Activated naive CD4-positive, alpha-beta T cell treated with anti-CD3 and anti-CD28 coated beads, Interleukin-2, amount 10 ng/mL, durations not matched to agents 7 days and 5 days (primary cell): ENCODE results near the gene IFITM10.

Experiments
- CTCF ChIA-PET: fragments of 350-600 bp; sonication (Branson Sonifier 250); formaldehyde crosslinking; loops from one replicate; lab custom pipeline; 2021; ENCODE audit warnings: antibody characterized with exemption; lab: Charles Lee
- DNase-seq: peaks from one replicate; pipeline ENCODE4 v3.0.0-alpha.2; 2020
- H3K27ac Mint-ChIP-seq: one replicate; pipeline ENCODE4 v1.8.0; 2021; ENCODE audit warnings: mild to moderate bottlenecking, moderate library complexity, mixed read lengths
- H3K27me3 Mint-ChIP-seq: one replicate; pipeline ENCODE4 v1.8.0; 2021; ENCODE audit warnings: mild to moderate bottlenecking, mixed read lengths
- H3K36me3 Mint-ChIP-seq: one replicate; pipeline ENCODE4 v1.8.0; 2021; ENCODE audit warnings: mixed read lengths
- H3K4me1 Mint-ChIP-seq: one replicate; pipeline ENCODE4 v1.8.0; 2021; ENCODE audit warnings: mixed read lengths
- H3K4me3 Mint-ChIP-seq: one replicate; pipeline ENCODE4 v1.8.0; 2021; ENCODE audit warnings: mild to moderate bottlenecking, moderate library complexity, mixed read lengths
- H3K9me3 Mint-ChIP-seq: one replicate; pipeline ENCODE4 v1.8.0; 2021; ENCODE audit warnings: mixed read lengths

Gene IFITM10

GRCh38 chr11:1754376-1755150 is 4.2 kb upstream of the IFITM10 start:
- Mint-ChIP-seq H3K4me3 (peak overlapping the region; percentile 34), H3K27ac (no peak overlapping the region), H3K9me3 (no peaks in the 10 kb centered on the region), H3K36me3 (peaks cover 44% of the 10 kb centered on the region), H3K27me3 (peaks cover 21% of the 10 kb centered on the region), H3K4me1 (peaks cover 66% of the 10 kb centered on the region)
- no peak for DNase-seq
- CTCF ChIA-PET: no interaction called here

DNA sequence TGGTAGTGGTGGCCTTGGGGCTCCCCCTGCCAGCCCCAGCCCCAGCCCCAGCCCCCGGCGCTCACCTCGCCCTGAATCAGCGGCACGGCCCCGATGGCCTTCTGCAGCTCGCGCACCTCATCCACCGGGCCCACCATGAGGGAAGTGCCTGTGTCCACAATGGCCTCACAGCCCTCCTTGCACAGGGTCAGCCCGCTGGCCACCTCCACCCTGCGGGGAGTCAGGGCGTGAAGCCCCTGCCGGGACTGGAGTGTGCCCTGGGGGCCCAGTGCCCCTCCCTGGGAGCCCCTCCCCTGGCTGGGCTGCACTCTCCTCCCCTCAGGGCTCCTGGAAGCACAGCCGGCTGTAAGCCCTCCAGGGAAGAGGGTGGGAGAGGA is 3.5 kb upstream of the IFITM10 start:
- Mint-ChIP-seq H3K4me3 (no peak overlapping the region), H3K27ac (no peak overlapping the region), H3K4me1 (peaks cover 61% of the 10 kb centered on the region), H3K36me3 (peaks cover 41% of the 10 kb centered on the region), H3K27me3 (peaks cover 27% of the 10 kb centered on the region), H3K9me3 (no peaks in the 10 kb centered on the region)
- no peak for DNase-seq
- CTCF ChIA-PET: no interaction called here

DNA sequence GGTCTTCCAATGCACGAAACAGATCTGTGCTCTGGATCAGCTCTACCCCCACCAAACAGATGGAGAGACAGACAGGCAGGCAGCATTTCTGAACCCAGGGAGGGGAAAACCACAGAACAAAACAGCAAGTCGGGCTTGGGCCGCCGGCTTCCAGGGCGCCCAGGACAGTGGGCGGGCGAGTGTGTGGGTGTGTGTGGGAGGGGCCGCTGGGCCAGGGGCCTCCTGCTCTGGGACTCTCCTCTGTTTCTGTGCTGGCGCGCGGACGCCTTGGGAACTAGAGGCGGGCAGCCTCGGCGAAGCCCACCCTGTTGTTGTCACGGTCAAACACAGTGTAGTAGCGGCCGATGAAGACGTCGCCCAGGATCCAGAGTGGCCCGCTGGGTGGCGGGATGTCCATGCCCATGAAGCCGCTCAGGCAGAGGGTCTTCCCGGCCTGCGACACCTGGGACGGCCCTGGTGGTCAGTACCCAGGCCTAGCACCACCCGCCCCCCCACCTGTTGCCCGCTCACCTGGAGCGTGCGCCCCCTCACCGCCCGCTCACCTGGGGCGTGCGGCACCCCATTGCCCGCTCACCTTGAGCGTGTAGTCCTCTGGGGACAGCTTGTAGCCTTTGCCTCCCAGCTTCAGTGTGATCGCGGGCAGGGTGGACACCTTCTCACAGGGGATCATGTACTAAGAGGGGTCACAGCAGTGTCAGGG is 3.0 kb upstream of the IFITM10 start:
- no peak for DNase-seq
- Mint-ChIP-seq H3K4me1 (peaks cover 55% of the 10 kb centered on the region), H3K36me3 (peaks cover 41% of the 10 kb centered on the region), H3K9me3 (no peaks in the 10 kb centered on the region), H3K27ac (no peak overlapping the region), H3K27me3 (peaks cover 32% of the 10 kb centered on the region), H3K4me3 (no peak overlapping the region)
- CTCF ChIA-PET: no interaction called here

GRCh38 chr11:1752907-1753228 is 2.5 kb upstream of the IFITM10 start:
- Mint-ChIP-seq H3K4me1 (peaks cover 52% of the 10 kb centered on the region), H3K27me3 (peaks cover 37% of the 10 kb centered on the region), H3K27ac (no peak overlapping the region), H3K9me3 (no peaks in the 10 kb centered on the region), H3K4me3 (no peak overlapping the region), H3K36me3 (peaks cover 40% of the 10 kb centered on the region)
- CTCF ChIA-PET: no interaction called here
- DNase-seq: no peak

DNA sequence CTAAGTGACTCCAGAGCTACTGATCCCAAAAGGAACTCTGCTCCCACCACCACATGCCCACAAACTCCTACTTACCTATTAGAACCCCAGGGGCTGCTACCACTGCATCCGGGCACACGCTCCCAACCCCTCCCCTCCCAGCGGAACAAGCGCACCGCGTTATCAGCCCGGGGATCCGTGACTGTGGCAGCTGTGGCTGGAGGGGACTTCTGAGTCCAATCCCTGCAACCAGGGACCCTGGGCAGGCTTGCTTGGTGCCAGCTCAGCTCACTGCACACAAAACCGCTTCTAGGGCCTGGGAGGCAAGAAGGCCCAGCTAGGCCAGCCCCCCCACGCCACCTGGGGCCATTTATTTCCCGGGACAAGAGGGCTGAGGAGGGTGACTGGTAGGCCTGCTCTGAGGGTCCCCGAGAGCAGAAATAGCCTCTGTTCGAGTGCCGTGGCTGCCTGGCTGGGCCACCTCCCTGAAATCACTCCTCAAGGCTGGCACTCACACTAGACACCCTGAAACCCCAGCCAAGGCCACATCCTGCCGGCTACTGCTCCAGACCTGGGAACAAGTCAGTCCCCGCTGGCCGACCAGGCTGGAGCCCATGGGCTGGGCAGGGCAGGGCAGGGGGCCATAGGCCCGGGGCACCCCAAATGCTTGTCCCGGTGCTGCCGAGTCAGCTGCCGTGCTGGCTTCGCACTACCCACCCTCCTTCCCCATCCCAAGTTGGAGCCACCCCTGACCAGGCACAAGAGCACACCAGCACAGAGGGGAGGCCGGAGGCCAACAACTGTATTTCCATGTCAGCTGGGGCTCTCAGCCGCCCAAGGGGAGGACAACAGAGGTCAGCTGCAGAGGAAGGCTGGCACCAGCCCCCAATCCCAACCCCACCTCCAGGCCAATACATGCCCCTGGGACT is 1.9 kb upstream of the IFITM10 start:
- Mint-ChIP-seq H3K27me3 (peaks cover 44% of the 10 kb centered on the region), H3K4me1 (peaks cover 46% of the 10 kb centered on the region), H3K36me3 (peaks cover 36% of the 10 kb centered on the region), H3K27ac (no peak overlapping the region), H3K4me3 (no peak overlapping the region), H3K9me3 (no peaks in the 10 kb centered on the region)
- no peak for DNase-seq
- CTCF ChIA-PET: interaction anchor here (0.6 kb wide), 1 partner anchor 71 kb away, joined by 3 read pairs; no protein-coding TSS in a partner anchor

DNA sequence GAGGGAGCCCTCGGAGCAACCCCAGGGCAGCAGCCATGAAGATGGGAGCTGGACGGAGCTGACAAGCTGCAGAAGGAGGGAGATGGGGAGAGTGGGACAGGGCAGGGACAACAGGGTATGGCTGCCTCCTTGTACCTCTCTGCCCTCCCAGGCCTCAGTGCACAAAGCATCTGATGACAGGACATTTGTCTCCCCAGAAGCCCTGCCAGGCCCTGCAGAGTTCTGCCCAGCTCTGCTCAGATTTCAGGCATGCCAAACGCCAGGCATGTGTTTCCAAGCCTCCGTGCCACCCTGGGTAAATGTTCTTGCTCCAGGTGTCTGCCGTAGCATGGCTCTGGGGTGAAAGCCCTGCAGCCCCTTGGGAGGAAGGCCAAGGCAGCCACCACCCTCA is 1.1 kb upstream of the IFITM10 start:
- Mint-ChIP-seq H3K4me3 (no peak overlapping the region), H3K9me3 (no peaks in the 10 kb centered on the region), H3K27me3 (peaks cover 51% of the 10 kb centered on the region), H3K4me1 (peaks cover 39% of the 10 kb centered on the region), H3K36me3 (peaks cover 29% of the 10 kb centered on the region), H3K27ac (no peak overlapping the region)
- DNase-seq: no peak
- CTCF ChIA-PET: interaction anchor here (0.6 to 1.0 kb wide), 2 partner anchors 70 to 80 kb away, joined by 3 read pairs; no protein-coding TSS in a partner anchor

DNA sequence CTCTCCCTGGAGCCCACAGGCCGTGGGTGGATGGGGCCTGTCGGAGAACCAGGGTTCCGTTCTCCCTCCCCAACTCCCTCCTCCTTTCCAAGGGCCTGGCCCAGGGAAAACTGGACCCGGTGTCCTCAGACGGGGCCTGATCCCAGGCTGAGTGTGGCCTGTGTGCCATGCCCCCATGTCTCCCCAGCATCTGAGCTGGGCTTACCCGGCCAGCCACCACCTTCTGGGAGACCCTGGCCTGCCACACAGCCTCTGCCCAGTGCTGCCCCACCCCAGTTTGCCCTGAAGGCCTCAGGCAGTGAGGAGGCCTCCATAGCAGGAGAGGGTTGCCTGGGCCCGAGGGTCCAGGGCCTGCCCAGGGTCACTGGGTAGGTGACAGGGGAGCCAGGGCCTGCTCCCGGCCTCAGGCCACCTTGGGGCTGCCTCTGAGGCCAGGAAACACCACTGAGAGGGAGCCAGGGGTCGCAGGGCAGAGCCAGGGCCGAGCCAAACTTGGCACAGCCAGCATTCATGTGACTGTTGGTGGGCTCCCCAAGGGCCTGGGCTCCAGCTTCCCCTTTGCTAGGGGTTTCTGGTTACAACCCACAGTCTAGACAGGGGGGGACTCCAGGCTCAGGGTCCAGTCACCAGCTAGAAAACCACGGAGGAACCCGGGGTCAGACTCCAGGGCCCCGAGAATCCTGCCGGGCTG is 590 bp upstream of the IFITM10 start:
- peaks cover 34% of the 10 kb centered on the region for H3K4me1 Mint-ChIP-seq
- H3K27ac Mint-ChIP-seq: no peak overlapping the region
- H3K4me3 Mint-ChIP-seq: no peak overlapping the region
- CTCF ChIA-PET: interaction anchor here (1.0 kb wide), 1 partner anchor 80 kb away, joined by 3 read pairs; no protein-coding TSS in a partner anchor
- peaks cover 4% of the 10 kb centered on the region for H3K9me3 Mint-ChIP-seq
- peaks cover 53% of the 10 kb centered on the region for H3K27me3 Mint-ChIP-seq
- DNase-seq: no peak
- H3K36me3 Mint-ChIP-seq: peaks cover 25% of the 10 kb centered on the region

GRCh38 chr11:1749395-1750351 is 722 bp downstream of the IFITM10 start:
- Mint-ChIP-seq H3K36me3 (peaks cover 14% of the 10 kb centered on the region), H3K4me1 (peaks cover 20% of the 10 kb centered on the region), H3K27ac (no peak overlapping the region), H3K27me3 (peaks cover 53% of the 10 kb centered on the region), H3K4me3 (no peak overlapping the region), H3K9me3 (peaks cover 10% of the 10 kb centered on the region)
- CTCF ChIA-PET: no interaction called here
- DNase-seq: no peak

GRCh38 chr11:1748636-1749394 is 1.6 kb downstream of the IFITM10 start:
- peaks cover 10% of the 10 kb centered on the region for H3K9me3 Mint-ChIP-seq
- no peak overlapping the region for H3K27ac Mint-ChIP-seq
- H3K36me3 Mint-ChIP-seq: peaks cover 10% of the 10 kb centered on the region
- CTCF ChIA-PET: no interaction called here
- H3K4me3 Mint-ChIP-seq: no peak overlapping the region
- peaks cover 53% of the 10 kb centered on the region for H3K27me3 Mint-ChIP-seq
- no peak for DNase-seq
- peaks cover 15% of the 10 kb centered on the region for H3K4me1 Mint-ChIP-seq

GRCh38 chr11:1747753-1748635 is 2.4 kb downstream of the IFITM10 start:
- DNase-seq: no peak
- H3K4me1 Mint-ChIP-seq: peaks cover 10% of the 10 kb centered on the region
- H3K4me3 Mint-ChIP-seq: no peak overlapping the region
- H3K9me3 Mint-ChIP-seq: peaks cover 10% of the 10 kb centered on the region
- CTCF ChIA-PET: no interaction called here
- H3K27me3 Mint-ChIP-seq: peaks cover 53% of the 10 kb centered on the region
- H3K36me3 Mint-ChIP-seq: peaks cover 5% of the 10 kb centered on the region
- H3K27ac Mint-ChIP-seq: no peak overlapping the region

GRCh38 chr11:1746956-1747752 is 3.2 kb downstream of the IFITM10 start:
- CTCF ChIA-PET: interaction anchor here (1.2 kb wide), 1 partner anchor 10 kb away, joined by 3 read pairs; no protein-coding TSS in a partner anchor
- Mint-ChIP-seq H3K36me3 (peaks cover 5% of the 10 kb centered on the region), H3K4me1 (peaks cover 10% of the 10 kb centered on the region), H3K27ac (no peak overlapping the region), H3K9me3 (peaks cover 10% of the 10 kb centered on the region), H3K4me3 (no peak overlapping the region), H3K27me3 (peaks cover 53% of the 10 kb centered on the region)
- no peak for DNase-seq
